HEK293 (cell line): Measurements from ENCODE around the gene GPRC5D.

Experiments used
- CTCF ChIA-PET: fragments of 350-600 bp; formaldehyde crosslinking; extraction: SDS; loops from one replicate; lab custom pipeline; 2021; ENCODE audit warnings: antibody characterized with exemption; lab: Yijun Ruan, JAX
- POLR2A ChIA-PET: fragments of 300-600 bp; formaldehyde crosslinking; extraction: SDS; loops from one replicate; lab custom pipeline; 2020; ENCODE audit warnings: antibody characterized with exemption, inconsistent platforms; lab: Yijun Ruan, JAX
- H3K27ac ChIP-seq: fragments of 200-500 bp; sonication (Bioruptor generic); 2 replicates; pipeline ENCODE4 v1.5.1; 2014; ENCODE audit warnings: low read depth, low read length, control low read depth, inconsistent platforms; ENCODE audit errors: extremely low read depth
- H3K36me3 ChIP-seq, 2 experiments: fragments of 200-500 bp in 1 of 2; sonication (Bioruptor generic) in 1 of 2; 1 replicate in 1 of 2; 2 replicates in 1 of 2; pipeline ENCODE4 v1.5.1; 2014 to 2017; ENCODE audit warnings: inconsistent platforms in 2 of 2, low read length in 2 of 2; ENCODE audit not compliant: control insufficient read depth in 2 of 2, insufficient read depth in 1 of 2
- H3K4me1 ChIP-seq: fragments of 200-500 bp; sonication (Bioruptor generic); 2 replicates; pipeline ENCODE4 v1.5.1; 2014; ENCODE audit warnings: mild to moderate bottlenecking, low read length, inconsistent platforms; ENCODE audit not compliant: control insufficient read depth, insufficient read depth
- H3K4me3 ChIP-seq: 2 replicates; pipeline ENCODE4 v1.5.1; 2011; ENCODE audit warnings: low read depth, mild to moderate bottlenecking, control low read depth, low read length, moderate library complexity
- H3K9me3 ChIP-seq: fragments of 200-500 bp; sonication (Bioruptor generic); 2 replicates; pipeline ENCODE4 v1.5.1; 2014; ENCODE audit warnings: low read depth, low read length, inconsistent platforms; ENCODE audit not compliant: control insufficient read depth, insufficient read depth
- BCL6B ChIP-seq: fragments of 450-650 bp; formaldehyde crosslinking; IDR thresholded peaks from 2 replicates; pipeline ENCODE4 v1.5.1; 2017; ENCODE audit warnings: missing biosample characterization, missing genetic modification characterization
- PRDM6 ChIP-seq: fragments of 450-650 bp; formaldehyde crosslinking; IDR thresholded peaks from 2 replicates; pipeline ENCODE4 v1.5.1; 2017; ENCODE audit warnings: missing biosample characterization, missing genetic modification characterization
- WT1 ChIP-seq: fragments of 450-650 bp; formaldehyde crosslinking; IDR thresholded peaks from 2 replicates; pipeline ENCODE4 v1.5.1; 2016; ENCODE audit warnings: missing biosample characterization, missing genetic modification characterization
- ZBTB21 ChIP-seq: fragments of 450-650 bp; formaldehyde crosslinking; IDR thresholded peaks from 2 replicates; pipeline ENCODE4 v1.5.1; 2017; ENCODE audit warnings: missing biosample characterization, missing genetic modification characterization
- ZEB2 ChIP-seq: fragments of 450-650 bp; formaldehyde crosslinking; IDR thresholded peaks from 2 replicates; pipeline ENCODE4 v1.5.1; 2016; ENCODE audit warnings: missing biosample characterization, missing genetic modification characterization
- ZFHX2 ChIP-seq: fragments of 450-650 bp; formaldehyde crosslinking; conservative IDR thresholded peaks from 2 replicates; pipeline ENCODE4 v1.5.1; 2016; ENCODE audit warnings: missing biosample characterization, missing genetic modification characterization
- ZNF121 ChIP-seq: fragments of 450-650 bp; formaldehyde crosslinking; IDR thresholded peaks from 2 replicates; pipeline ENCODE4 v1.5.1; 2016; ENCODE audit warnings: missing biosample characterization, missing genetic modification characterization
- ZNF324 ChIP-seq: fragments of 450-650 bp; formaldehyde crosslinking; IDR thresholded peaks from 2 replicates; pipeline ENCODE4 v1.5.1; 2016; ENCODE audit warnings: missing biosample characterization, missing genetic modification characterization
- ZNF501 ChIP-seq: fragments of 450-650 bp; formaldehyde crosslinking; IDR thresholded peaks from 2 replicates; pipeline ENCODE4 v1.5.1; 2016; ENCODE audit warnings: missing biosample characterization, missing genetic modification characterization
- ZNF514 ChIP-seq: fragments of 450-650 bp; formaldehyde crosslinking; IDR thresholded peaks from 2 replicates; pipeline ENCODE4 v1.5.1; 2016; ENCODE audit warnings: missing biosample characterization, missing genetic modification characterization
- ZNF629 ChIP-seq: fragments of 450-650 bp; formaldehyde crosslinking; IDR thresholded peaks from 2 replicates; pipeline ENCODE4 v1.5.1; 2017; ENCODE audit warnings: missing biosample characterization, missing genetic modification characterization
- ZNF776 ChIP-seq: fragments of 450-650 bp; formaldehyde crosslinking; IDR thresholded peaks from 2 replicates; pipeline ENCODE4 v1.5.0; 2017; ENCODE audit warnings: missing biosample characterization, missing genetic modification characterization, borderline replicate concordance
- ZSCAN5A ChIP-seq: fragments of 450-650 bp; formaldehyde crosslinking; IDR thresholded peaks from 2 replicates; pipeline ENCODE4 v1.5.1; 2016; ENCODE audit warnings: missing biosample characterization, missing genetic modification characterization

Gene GPRC5D

GRCh38 chr12:12898136-12898717, 53.7 kb downstream of the GPRC5D start:
- Histone ChIP-seq H3K27ac (no peak overlapping the region), H3K9me3 (no peaks in the 10 kb centered on the region), H3K36me3 (no peaks in the 10 kb centered on the region; a peak in 1 of 3 replicates), H3K4me1 (peaks cover 17% of the 10 kb centered on the region), H3K4me3 (no peak overlapping the region)
- ChIA-PET CTCF (interaction anchor here (0.6 to 0.8 kb wide), 4 partner anchors 58 to 302 kb away, joined by 3 to 4 read pairs (median 4); no protein-coding TSS in a partner anchor), POLR2A (interaction anchor here (1.1 kb wide), 1 partner anchor 53 kb away, joined by 3 read pairs; no protein-coding TSS in a partner anchor)
- TF ChIP-seq ZNF514 (tag by site-specific recombination) (no peak), ZSCAN5A (tag by site-specific recombination) (no peak), ZNF121 (tag by site-specific recombination) (peak; percentile 45; the same call in 1 of the 2 replicates)

- H3K4me1 ChIP-seq, result peaks cover 17% of the 10 kb centered on the region
- CTCF ChIA-PET, result interaction anchor here (0.8 to 1.1 kb wide), 2 partner anchors 107 to 108 kb away, joined by 3 to 5 read pairs; no protein-coding TSS in a partner anchor
- no peaks in the 10 kb centered on the region; a peak in 1 of 3 replicates for H3K36me3 ChIP-seq
- H3K9me3 ChIP-seq, result no peaks in the 10 kb centered on the region
- POLR2A ChIA-PET, result interaction anchor here (1.0 to 1.1 kb wide), 2 partner anchors 52 to 105 kb away, joined by 3 to 5 read pairs; no protein-coding TSS in a partner anchor
- TF ChIP-seq WT1, result peak; percentile 82
- TF ChIP-seq ZFHX2 (tag by site-specific recombination), result 0 out of 2 replicates have a peak, but pooled peaks have one; percentile 30
- TF ChIP-seq ZNF324 (tag by site-specific recombination), result no peak
- no peak overlapping the region for H3K27ac ChIP-seq
- H3K4me3 ChIP-seq, result no peak overlapping the region
These were observed 54.7 kb downstream of the GPRC5D start for GRCh38 chr12:12897302-12897701.

- H3K27ac ChIP-seq, result no peak overlapping the region
- POLR2A ChIA-PET, result interaction anchor here (0.6 to 1.0 kb wide), 2 partner anchors 9 to 58 kb away, joined by 3 read pairs; no protein-coding TSS in a partner anchor
These were observed 55.7 kb downstream of the GPRC5D start for GRCh38 chr12:12896260-12896659.

More at GRCh38 chr12:12896260-12896659, 55.7 kb downstream of the GPRC5D start:
- Histone ChIP-seq H3K36me3 (no peaks in the 10 kb centered on the region; a peak in 1 of 3 replicates), H3K4me3 (no peak overlapping the region), H3K9me3 (no peaks in the 10 kb centered on the region), H3K4me1 (peaks cover 13% of the 10 kb centered on the region)
- CTCF ChIA-PET, result interaction anchor here (0.6 to 1.1 kb wide), 3 partner anchors 86 to 107 kb away, joined by 3 to 5 read pairs (median 5); no protein-coding TSS in a partner anchor
- TF ChIP-seq PRDM6 (tag by site-specific recombination) (peak; percentile 73), ZBTB21 (tag by site-specific recombination) (peak; percentile 66; the same call in 1 of the 2 replicates), ZEB2 (tag by site-specific recombination) (peak; percentile 38; the same call in 1 of the 2 replicates), ZNF776 (tag by site-specific recombination) (no peak), BCL6B (tag by site-specific recombination) (no peak), ZNF629 (tag by site-specific recombination) (peak; percentile 83), ZNF501 (no peak)
